ENCODE measurements around the gene LGALS4.
A peak's percentile ranks its signal among the peaks of the same experiment; 100 is the strongest.
"Not testable (repeated sequence)": the region's sequence is repeated elsewhere in the genome, so short reads cannot be mapped to it uniquely, and the experiment has no call there.

Gene LGALS4

DNA sequence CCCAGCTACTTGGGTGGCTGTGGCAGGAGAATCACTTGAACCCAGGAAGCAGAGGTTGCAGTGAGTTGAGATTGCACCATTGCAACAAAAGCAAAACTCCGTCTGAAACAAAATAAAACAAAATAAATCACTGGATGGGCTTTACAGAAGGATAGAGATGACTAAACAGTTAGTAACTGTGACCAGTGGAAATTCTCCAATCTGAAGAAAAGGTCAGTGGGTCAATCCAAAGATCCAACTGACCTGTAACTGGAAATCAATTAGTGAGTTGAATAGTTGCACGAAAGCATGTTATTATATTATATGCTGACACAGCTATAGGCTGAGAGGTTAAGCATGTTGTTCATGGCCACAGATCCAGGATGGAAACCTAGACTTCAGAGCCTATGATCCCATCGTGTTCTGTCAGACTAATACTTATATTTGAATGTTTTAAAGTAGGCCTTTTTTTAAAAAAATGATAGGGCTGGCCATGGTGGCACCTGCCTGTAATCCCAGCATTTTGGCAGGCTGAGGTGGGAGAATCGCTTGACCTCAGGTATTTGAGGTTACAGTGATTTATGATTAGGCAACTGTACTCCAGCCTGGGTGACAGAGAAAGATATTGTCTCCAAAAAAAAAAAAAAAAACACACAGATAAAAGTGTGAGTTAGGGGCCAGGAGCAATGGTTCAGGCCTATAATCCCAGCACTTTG, 17.4 kb upstream of the LGALS4 start:
- in situ Hi-C loops (cut with HindIII; ENCODE audit: low pct_ligation_motif_present, low pct_unique_long_range_greater_than_20kb, low sequenced_read_pairs) = no loop called here
- no peak for DNase-seq

DNA sequence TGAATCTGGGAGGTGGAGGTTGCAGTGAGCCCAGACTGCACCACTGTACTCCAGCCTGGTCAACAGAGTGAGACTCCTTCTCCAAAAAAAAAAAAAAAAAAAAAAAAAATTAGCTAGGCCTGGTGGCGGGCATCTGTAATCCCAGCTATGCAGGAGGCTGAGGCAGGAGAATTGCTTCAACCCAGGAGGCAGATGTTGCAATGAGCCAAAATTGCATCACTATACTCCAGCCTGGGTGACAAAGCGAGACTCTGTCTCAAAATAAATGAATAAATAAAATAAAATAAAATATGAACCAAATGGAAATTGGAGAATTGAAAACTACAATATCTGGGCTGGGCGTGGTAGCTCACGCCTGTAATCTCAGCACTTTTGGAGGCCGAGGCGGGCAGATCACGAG, 16.5 kb upstream of the LGALS4 start:
- DNase-seq; in situ Hi-C loops (cut with HindIII; ENCODE audit: low pct_ligation_motif_present, low pct_unique_long_range_greater_than_20kb, low sequenced_read_pairs): not testable (repeated sequence)

DNA sequence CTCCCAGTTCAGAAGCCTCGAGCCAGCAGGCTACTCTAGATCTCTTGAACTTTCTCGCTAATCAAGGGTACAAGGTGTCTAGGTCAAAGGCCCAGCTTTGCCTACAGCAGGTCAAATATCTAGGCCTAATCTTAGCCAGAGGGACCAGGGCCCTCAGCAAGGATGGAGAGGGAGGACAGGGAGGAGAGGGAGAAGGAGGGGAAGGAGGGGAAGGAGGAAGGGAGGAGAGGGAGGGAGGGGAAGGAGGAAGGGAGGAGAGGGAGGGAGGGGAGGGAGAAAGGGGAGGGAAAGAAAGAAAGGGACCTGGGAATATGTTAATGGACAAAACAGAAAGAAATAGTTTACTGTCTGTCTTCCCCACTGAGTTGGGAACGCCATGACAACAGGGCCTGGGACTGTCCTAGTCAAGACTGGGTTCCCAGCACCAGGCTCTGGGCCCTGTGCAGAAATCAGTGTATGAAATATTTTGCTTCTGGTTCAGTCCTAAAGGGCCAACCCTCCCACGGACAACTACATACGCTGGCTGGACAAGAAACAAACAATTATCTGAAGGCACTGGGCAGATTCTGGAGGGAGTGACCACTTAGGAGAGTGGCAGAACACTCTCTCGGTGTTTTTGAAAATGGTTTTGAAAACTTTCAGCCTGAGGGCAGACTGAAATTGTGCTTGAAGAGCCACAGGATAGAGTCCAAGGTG, 14.3 kb upstream of the LGALS4 start:
- in situ Hi-C loops (cut with HindIII; ENCODE audit: low pct_ligation_motif_present, low pct_unique_long_range_greater_than_20kb, low sequenced_read_pairs) = no loop called here
- DNase-seq = no peak

DNA sequence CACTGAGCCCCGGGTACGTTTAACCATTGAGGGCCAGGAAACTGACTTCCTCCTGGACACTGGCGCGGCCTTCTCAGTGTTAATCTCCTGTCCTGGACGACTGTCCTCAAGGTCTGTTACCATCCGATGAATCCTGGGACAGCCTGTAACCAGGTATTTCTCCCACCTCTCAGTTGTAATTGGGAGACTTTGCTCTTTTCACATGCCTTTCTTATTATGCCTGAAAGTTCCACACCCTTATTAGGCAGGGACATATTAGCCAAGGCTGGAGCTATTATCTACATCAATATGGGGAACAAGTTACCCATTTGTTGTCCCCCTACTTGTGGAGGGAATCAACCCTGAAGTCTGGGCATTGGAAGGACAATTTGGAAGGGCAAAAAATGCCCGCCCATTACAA, 13.2 kb upstream of the LGALS4 start:
- DNase-seq; in situ Hi-C loops (cut with HindIII; ENCODE audit: low pct_ligation_motif_present, low pct_unique_long_range_greater_than_20kb, low sequenced_read_pairs): not testable (repeated sequence)

DNA sequence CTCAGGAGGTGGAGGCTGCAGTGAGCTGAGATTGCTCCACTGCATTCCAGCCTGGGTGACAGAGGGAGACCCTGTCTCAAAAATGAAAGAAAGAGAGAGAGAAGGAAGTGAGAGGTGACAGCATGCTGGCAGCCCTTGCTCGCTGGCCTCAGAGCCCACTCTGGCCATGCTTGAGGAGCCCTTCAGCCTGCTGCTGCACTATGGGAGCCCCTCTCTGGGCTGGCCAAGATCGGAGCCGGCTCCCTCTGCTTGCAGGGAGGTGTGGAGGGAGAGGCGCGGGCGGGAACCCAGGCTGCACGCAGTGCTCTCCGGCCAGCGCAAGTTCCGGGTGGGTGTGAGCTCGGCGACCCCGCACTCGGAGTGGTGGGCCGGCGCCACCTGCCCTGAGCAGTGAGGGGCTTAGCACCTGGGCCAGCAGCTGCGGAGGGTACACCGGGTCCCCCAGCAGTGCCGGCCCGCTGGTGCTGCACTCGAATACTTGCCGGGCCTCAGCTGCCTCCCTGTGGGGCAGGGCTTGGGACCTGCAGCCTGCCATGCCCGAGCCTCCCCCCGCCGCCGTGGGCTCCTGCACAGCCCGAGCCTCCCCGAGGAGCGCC, 8.6 kb upstream of the LGALS4 start:
- DNase-seq; in situ Hi-C loops (cut with HindIII; ENCODE audit: low pct_ligation_motif_present, low pct_unique_long_range_greater_than_20kb, low sequenced_read_pairs): not testable (repeated sequence)

DNA sequence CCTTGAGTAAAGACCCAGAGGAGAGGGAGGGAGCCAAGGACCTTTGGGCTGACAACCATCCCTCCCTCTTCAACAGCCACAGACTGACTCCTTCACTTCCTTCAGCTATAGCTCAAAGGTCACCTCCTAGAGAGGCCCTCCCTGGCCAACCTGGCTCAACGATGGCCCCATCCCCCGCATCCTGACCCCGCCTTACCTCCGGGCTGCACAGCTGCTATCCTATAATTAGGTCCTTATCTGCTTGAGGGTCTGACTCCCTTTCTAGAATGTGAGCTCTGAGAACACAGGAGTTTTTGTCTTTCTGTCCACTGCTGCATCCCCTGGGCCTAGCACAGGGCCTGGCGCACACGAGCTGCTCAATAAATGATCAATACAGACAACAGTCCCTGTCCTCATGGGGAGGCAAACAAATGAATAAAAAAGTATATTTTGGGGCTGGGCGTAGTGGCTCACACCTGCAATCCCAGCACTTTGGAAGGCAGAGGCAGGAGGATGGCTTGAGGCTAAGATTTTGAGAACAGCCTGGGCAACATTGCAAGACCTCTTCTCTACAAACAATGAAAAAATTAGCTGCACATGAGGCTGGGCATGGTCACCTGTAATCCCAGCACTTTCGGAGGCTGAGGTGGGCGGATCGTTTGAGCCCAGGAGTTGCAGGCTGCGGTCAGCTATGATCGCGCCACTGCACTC, 6.6 kb upstream of the LGALS4 start:
- in situ Hi-C loops (cut with HindIII; ENCODE audit: low pct_ligation_motif_present, low pct_unique_long_range_greater_than_20kb, low sequenced_read_pairs) = no loop called here
- DNase-seq = no peak

DNA sequence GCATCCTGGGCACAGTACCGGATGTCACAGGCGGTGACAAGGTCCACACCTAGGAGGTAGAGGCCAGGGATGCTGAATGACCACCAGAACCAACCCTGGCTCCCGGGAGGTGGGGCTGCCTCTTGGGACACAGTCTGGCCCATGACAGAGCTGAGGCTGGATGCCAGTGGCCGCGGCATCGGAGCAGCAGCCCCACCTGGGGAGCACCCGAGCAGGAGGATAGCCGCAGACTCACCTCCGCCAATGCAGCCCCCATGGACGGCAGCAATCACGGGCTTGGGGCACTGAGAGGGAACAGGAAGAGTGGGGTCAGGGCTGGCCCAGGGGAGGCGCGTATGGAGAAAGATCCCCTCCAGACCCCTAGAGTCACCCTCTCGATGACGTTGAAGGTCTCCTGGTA, 4.3 kb upstream of the LGALS4 start:
- in situ Hi-C loops (cut with HindIII; ENCODE audit: low pct_ligation_motif_present, low pct_unique_long_range_greater_than_20kb, low sequenced_read_pairs) = no loop called here
- DNase-seq = no peak

DNA sequence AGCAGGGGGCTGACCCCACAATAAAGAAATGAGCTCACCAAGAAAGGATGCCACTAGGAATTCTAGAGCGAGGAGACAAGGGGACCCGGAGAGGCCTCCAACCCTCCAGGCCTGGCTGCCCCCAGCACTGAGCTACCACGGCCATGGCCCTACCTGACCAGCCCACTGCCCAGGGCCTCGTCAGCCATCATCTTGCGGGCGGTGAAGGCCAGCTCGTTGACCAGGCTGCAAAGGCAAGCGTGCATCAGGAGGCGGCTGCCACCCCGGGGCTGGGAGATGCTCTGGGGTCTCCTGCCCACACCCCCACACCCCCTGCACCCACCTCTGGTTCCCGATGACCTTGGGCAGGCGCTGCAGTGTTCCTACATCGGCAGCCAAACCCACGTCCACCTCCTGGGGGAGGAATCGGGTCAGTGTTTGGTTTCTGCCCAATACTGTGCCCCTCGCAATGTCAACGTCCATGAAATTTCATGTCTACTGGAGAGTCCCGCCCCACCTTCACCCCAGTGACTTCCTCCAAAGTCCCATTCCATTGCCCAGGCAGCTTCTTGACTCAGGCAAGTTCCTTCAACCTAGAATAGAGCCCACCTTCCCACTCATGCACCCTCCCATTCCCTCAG, 3.5 kb upstream of the LGALS4 start:
- DNase-seq = no peak
- in situ Hi-C loops (cut with HindIII; ENCODE audit: low pct_ligation_motif_present, low pct_unique_long_range_greater_than_20kb, low sequenced_read_pairs) = no loop called here

DNA sequence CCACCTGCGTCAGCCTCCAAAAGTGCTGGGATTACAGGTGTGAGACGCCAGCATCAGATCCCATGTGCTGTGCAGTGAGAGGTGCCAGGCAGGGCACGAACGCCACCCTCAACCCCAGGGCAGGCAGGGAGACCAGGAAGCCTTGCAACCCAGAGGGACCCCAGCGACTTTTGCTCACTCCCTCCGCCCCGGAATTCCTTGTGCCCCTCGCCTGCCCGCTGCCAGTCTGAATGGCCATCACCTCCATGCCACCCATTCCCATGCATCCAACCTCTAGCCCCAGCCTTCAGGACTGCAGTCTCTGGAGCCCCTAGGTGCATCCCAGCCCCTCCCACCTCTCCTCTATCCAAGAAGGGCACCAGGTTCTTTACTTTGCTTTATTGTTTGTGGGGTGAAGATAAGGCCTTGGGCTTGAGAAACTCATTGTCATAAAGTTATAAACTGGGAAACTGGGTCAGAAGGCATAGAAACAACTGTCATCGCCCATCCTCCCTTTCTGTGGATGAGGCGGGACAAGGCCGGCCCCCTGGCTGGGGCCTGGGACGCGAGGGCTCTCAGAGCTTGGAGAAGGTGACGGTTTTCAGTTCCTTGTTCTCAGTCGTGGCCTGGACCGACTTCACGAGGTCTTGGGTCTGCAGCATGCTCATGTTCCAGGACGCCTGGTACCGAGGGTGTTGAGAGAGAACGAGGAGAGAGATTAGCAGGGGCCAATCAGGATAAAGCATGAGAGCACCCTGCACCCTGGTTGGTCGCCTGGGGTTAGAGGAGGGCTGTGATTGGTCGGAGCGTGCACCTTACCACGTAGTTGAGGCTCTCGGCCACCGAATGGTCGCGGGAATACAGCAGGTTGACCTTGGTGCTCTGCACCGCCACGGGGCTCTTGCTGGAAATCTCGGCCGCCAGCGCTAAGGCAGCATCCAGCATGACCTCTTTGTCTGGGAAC, 2.6 kb upstream of the LGALS4 start:
- in situ Hi-C loops (cut with HindIII; ENCODE audit: low pct_ligation_motif_present, low pct_unique_long_range_greater_than_20kb, low sequenced_read_pairs) = no loop called here
- DNase-seq = no peak

DNA sequence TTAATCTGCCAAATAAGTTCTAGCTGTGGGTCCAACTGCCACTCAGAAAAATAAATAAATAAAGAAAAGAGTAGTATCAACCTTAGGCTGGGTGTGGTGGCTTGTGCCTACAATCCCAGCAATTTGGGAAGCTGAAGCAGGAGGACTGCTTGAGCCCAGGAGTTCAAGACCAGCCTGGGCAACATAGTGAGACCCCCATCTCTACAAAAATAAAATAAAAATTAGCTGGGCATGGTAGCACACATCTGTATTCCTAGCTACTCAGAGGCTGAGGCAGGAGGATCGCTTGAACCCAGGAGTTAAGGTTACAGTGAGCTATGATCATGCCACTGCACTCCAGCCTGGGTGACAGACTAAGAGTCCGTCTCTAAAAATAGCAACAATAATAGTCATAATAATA, 1.2 kb upstream of the LGALS4 start:
- in situ Hi-C loops (cut with HindIII; ENCODE audit: low pct_ligation_motif_present, low pct_unique_long_range_greater_than_20kb, low sequenced_read_pairs); DNase-seq: not testable (repeated sequence)

DNA sequence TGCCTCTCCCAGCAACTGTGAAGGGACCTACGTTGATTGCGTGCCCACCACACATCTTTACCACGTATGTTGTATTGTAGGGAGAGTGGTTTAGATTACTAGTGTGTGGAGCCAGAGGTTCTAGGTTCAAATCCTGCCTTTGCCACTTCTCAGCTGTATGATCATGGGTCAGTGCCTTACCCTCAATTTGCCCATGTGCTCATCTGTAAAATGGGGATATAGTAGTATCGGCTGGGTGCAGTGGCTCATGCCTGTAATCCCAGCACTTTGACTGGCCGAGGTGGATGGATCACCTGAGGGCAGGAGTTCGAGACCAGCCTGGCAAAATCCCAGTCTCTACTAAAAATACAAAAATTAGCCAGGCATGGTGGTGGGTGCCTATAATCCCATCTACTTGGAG, 578 bp upstream of the LGALS4 start:
- DNase-seq = no peak
- in situ Hi-C loops (cut with HindIII; ENCODE audit: low pct_ligation_motif_present, low pct_unique_long_range_greater_than_20kb, low sequenced_read_pairs) = no loop called here

DNA sequence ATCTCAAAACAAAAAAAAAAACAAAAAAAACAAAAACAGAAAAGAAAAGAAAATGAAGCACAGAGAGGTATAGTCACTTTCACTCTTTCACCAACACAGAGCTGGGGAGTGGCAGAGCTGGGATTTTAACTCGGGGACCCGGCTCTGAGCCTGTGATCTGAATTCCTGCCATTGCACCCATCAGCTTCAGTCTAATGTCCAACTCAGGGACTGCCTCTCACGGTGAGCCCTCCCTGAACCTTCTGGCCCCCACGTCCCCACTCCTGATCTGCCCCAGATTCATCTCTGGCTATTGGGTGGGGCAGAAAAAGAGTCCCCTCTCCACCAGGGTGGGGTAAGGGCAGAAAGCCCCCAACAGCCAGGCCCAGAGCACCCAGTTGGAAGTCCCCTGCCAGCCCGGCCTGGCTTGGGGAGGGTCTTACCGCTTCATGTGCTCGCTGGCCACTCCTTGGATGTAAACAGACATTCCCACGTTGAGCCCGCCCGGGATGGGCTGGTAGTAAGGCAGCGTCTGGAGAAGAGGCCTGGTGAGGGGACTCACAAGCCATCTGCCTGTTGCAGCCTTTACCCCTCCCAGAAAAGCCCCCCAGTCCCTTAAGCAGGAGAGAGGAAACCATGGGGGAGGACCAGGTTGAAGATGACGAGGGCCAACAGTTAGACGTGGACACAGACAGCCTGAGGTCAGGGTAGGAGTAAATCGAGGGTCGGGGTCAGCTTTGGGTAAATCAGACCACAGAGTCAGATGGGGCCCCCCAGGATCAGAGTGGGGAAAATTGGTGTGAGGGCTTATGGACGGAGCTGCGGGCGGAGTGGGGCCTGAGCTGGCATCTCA, 520 bp downstream of the LGALS4 start:
- DNase-seq = no peak
- in situ Hi-C loops (cut with HindIII; ENCODE audit: low pct_ligation_motif_present, low pct_unique_long_range_greater_than_20kb, low sequenced_read_pairs) = no loop called here

DNA sequence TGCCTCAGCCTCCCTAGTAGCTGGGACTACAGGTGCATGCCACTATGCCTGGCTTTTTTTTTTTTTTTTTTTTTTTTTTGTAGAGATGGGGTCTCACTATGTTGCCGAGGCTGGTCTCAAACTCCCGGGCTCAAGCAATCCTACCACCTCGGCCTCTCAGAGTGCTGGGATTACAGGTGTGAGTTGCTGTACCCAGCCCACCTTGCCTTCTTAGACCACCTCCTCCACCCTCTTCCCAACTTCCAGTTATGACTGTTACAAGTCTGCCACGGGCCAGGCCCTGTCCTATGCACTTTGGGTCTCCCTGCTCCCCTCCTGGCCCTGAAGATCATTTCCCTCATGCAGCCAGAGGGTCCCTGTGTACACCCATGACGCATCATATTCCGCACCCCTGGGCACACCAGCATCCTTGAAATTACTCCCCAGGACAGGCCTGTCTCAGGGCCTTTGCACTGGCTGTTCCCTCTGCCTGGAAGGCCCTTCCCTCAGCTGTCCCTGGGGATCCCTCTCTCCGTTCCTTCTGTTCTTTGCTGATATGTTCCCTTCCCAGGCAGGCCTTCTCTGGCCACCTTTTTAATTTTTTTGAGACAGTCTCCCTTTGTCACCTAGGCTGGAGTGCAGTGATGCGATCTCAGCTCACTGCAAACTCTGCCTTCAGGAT, 3.0 kb downstream of the LGALS4 start:
- DNase-seq = no peak
- in situ Hi-C loops (cut with HindIII; ENCODE audit: low pct_ligation_motif_present, low pct_unique_long_range_greater_than_20kb, low sequenced_read_pairs) = no loop called here

DNA sequence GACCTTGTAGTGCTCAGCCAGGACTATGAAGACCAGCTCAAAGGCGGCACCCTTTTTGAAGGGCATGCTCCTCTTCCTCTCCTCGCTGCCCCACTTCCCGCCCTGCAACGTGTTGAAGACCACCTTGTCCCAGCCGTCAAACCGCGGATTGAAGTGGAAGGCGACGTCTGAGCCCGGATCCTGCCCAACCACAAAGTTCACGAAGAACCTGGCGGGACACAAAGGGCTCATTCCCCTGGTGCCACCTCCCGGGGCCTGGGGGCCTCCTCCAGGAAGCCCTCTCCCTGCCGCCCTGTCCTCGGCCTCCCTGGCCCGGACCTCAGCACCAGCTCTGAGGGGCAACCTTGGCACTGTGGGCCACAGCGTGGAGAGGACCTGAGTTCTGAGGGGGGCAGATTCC, 4.0 kb downstream of the LGALS4 start:
- in situ Hi-C loops (cut with HindIII; ENCODE audit: low pct_ligation_motif_present, low pct_unique_long_range_greater_than_20kb, low sequenced_read_pairs) = no loop called here
- no peak for DNase-seq

DNA sequence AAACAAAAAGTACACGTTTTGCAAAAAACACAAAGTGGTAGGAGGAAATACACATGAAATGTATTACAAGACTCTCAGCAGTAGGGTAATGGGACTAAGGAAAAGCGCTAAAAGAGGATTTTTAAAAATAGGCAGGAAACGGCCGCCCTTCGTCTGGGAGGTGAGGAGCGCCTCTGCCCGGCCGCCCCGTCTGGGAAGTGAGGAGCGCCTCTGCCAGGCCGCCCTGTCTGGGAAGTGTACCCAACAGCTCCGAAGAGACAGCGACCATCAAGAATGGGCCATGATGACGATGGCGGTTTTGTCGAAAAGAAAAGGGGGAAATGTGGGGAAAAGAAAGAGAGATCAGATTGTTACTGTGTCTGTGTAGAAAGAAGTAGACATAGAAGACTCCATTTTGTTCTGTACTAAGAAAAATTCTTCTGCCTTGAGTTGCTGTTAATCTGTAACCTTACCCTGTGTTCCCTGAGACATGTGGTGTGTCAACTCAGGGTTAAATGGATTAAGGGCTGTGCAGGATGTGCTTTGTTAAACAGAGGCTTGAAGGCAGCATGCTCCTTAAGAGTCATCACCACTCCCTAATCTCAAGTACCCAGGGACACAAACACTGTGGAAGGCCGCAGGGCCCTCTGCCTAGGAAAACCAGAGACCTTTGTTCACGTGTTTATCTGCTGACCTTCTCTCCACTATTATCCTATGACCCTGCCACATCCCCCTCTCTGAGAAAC, 5.2 kb downstream of the LGALS4 start:
- peak; percentile 46 for DNase-seq
- in situ Hi-C loops (cut with HindIII; ENCODE audit: low pct_ligation_motif_present, low pct_unique_long_range_greater_than_20kb, low sequenced_read_pairs) = not testable (repeated sequence)

DNA sequence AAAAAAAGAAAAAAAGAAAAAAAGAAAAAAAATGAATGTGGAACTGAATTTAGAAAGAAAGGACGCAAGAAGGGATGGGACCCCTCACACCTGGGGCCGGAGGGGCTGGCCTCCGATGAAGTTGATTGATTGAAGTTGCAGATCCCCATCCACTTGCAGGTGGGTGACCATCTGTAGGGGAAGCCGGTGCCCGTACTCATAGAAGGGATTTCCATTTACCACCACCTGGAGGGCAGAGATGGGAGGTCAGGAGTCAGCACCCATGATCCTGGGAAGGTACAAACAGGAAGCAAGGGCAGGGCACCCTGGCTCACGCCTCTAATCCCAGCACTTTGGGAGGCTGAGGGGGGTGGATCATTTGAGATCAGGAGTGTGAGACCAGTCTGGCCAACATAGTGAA, 6.4 kb downstream of the LGALS4 start:
- in situ Hi-C loops (cut with HindIII; ENCODE audit: low pct_ligation_motif_present, low pct_unique_long_range_greater_than_20kb, low sequenced_read_pairs) = no loop called here
- DNase-seq = no peak

Measured in ACHN (cell line).